VCaP (cell line): ENCODE data around the gene SYT2.

Source experiments
- H3K27ac ChIP-seq: fragments of 450-650 bp; 2 replicates; pipeline ENCODE4 v1.5.1; 2017
- TF ChIP-seq, protein P1 (sequence below): fragments of 450-650 bp; conservative IDR thresholded peaks from 2 replicates; pipeline ENCODE4 v1.5.1; 2017; ENCODE audit warnings: mild to moderate bottlenecking, moderate library complexity

SYT2 gene

DNA sequence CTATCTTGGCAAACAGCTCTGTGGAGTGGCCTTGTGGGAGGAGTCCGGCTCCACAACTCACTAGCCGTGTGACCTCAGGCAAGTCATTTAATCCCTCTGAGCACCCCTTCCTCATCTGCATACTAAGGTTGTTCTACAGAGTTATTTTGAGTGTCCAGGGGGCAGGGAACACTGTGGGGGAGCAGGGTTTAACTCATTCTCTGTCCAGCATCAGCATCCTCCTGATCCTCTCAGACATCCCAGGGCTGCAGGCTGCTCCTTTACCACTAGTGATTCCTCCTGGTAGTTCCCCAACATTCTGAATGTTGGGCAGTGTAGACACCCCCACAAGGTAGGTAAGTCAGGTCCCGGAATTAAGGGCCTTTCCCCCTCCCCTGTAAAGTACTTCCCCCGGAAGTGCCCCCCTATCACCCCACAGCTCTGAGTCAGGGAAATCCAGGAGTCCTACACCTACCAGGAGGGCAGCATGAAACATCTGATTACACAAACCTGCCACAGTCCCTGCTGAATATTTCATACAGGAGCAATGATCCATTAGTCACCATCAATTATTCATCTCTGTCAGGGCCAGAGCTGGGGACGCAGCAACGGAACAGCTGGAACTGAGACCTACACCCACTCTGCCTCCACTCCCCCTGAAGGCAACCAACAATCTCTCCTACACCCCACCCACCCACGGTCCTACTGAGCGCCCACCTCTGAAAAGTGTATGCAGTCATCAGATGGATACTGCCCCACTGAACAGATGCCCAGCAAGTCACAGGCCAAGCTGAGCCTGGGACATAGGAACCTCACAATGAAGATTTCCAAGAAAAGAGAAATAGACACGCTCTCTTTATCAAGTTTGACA lies 20.5 kb downstream of the SYT2 start:
- no peak overlapping the region for H3K27ac ChIP-seq
- TF ChIP-seq, protein P1, sequence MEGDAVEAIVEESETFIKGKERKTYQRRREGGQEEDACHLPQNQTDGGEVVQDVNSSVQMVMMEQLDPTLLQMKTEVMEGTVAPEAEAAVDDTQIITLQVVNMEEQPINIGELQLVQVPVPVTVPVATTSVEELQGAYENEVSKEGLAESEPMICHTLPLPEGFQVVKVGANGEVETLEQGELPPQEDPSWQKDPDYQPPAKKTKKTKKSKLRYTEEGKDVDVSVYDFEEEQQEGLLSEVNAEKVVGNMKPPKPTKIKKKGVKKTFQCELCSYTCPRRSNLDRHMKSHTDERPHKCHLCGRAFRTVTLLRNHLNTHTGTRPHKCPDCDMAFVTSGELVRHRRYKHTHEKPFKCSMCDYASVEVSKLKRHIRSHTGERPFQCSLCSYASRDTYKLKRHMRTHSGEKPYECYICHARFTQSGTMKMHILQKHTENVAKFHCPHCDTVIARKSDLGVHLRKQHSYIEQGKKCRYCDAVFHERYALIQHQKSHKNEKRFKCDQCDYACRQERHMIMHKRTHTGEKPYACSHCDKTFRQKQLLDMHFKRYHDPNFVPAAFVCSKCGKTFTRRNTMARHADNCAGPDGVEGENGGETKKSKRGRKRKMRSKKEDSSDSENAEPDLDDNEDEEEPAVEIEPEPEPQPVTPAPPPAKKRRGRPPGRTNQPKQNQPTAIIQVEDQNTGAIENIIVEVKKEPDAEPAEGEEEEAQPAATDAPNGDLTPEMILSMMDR = no peak

DNA sequence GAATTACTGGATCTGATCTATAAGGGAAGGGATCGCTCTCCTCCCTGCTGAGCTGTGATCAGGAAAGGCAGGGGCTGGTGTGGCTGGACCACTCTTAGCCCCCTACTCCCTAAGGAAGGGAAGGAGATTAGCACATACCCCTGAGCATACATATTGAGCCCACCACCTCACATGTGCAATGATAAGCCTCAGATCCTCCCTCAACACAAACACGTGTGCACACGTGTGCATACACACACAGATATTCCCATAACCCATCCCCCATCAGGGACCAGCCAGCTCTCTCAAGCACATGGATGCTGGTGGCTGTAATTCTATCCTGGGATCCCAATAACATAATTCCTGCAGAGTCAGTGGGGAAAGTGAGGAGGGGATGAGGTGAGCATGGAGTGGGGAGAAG lies 21.2 kb downstream of the SYT2 start:
- TF ChIP-seq, protein P1 = no peak

DNA sequence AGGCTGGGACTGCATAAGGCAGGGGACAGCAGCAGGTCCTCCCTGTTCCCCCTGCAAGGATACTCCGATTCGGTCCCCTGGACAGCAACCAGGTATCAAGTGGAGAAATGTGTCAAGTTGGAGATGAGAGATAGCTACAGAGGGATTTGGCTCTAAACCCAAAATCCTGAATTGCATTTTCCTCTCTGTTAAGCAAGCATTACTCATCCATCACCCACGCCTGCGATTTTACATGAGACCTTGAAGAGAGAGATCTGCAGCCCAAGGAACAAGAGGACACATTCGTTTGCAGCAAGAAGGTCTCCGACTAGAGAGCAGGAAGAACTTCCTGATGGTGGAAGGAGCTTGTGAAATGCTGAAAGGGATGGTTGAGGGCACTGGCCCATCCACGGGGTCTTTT lies 21.9 kb downstream of the SYT2 start:
- no peak overlapping the region for H3K27ac ChIP-seq
- TF ChIP-seq, protein P1 = no peak

More for the DNA sequence above, 21.2 kb downstream of the SYT2 start:
- no peak overlapping the region for H3K27ac ChIP-seq

DNA sequence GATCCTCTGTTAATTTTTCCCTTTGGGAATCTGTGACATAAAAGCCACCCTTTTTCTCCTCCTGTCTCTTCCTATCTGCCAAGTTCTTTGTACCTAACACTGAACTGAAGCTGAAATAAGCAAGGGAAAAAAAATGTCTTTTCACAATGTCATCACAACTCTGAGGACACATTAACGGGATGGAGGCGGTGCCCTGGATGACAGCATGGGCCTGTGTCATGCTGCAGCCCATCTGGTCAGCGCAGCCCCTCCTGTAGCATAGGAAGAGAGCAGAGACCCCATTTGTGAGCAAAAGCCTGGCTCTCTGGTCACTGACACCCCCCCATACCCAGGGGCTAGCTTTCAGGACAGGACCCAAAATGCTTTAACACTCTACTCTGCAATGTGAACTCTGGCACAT lies 22.5 kb downstream of the SYT2 start:
- no peak overlapping the region for H3K27ac ChIP-seq
- TF ChIP-seq, protein P1 = no peak

DNA sequence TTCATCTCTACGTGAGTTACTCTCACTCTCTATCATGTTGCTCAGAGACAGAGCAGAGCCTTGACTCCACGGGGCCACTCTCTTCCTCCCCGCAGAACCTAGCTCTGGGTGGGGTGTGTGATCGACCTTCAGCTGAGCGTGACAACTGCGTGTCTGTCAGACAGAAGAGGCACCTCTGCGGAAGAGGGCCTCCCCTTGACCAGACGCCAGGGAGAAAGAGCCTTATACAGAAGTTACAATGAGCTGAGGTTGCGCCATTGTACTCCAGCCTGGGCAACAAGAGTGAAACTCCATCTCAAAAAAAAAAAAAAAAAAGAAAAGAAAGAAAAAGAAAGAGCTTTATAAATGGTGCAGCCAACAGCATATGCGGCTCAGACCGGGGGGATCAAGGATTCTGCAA lies 22.9 kb downstream of the SYT2 start:
- TF ChIP-seq, protein P1 = no peak
- no peak overlapping the region for H3K27ac ChIP-seq

DNA sequence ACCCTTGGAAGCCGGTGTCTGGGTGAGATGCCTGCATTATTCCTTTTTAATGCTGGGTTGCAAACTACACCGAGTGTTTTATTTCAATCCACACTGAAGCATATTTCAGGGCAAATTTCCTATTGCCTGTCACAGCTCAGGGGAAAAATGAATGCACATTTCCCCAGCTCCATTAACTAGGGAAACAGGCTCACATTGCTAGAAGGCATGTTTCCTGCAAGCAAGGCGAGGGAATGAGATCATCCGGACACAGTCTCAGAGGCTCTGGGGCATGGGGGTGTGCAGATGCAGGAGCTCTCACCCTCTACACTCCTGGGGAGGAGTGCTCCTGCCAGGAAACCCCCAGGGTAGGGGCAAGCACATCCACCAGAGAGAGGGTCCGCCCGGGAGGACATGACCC lies 24.6 kb downstream of the SYT2 start:
- TF ChIP-seq, protein P1 = no peak
- peak overlapping the region; percentile 27 for H3K27ac ChIP-seq

DNA sequence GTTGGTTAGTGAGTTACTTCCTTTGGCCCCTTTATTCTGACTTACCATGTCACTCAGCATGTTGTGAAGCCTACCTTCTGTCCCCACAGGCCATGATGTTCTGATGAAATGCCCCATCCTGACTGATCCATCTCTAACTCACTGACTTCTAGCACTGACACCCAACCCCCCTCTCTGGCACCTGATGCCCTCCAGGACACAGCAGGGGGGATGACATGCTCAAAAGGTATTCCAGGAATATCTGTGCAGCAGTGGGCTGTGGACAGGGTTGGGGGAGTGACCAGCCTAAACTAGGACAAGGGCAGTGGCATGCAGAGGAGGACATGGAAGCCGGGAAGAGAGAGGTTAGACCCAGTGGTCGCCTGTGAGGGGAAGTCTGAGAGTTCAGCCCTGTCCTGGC lies 25.5 kb downstream of the SYT2 start:
- TF ChIP-seq, protein P1 = no peak
- peak overlapping the region; percentile 27; the same call in 1 of the 2 replicates for H3K27ac ChIP-seq
